Lower leg skin (tissue), 3 donors: Measurements from ENCODE around the gene SPATC1L.

ENCODE experiments used
- POLR2A ChIP-seq, 2 donors: fragments of 450-650 bp; IDR thresholded peaks; one replicate each; pipeline ENCODE4 v1.6.1; 2016 to 2017; ENCODE audit warnings: antibody characterized with exemption in 2 of 2, mild to moderate bottlenecking in 1 of 2, moderate library complexity in 1 of 2
- TF ChIP-seq, protein P1 (sequence below), 3 donors: fragments of 450-650 bp; IDR thresholded peaks; one replicate each; pipeline ENCODE4 v1.5.1; 2016; ENCODE audit warnings: antibody characterized with exemption in 3 of 3, mild to moderate bottlenecking in 3 of 3, moderate library complexity in 2 of 3

DNA sequence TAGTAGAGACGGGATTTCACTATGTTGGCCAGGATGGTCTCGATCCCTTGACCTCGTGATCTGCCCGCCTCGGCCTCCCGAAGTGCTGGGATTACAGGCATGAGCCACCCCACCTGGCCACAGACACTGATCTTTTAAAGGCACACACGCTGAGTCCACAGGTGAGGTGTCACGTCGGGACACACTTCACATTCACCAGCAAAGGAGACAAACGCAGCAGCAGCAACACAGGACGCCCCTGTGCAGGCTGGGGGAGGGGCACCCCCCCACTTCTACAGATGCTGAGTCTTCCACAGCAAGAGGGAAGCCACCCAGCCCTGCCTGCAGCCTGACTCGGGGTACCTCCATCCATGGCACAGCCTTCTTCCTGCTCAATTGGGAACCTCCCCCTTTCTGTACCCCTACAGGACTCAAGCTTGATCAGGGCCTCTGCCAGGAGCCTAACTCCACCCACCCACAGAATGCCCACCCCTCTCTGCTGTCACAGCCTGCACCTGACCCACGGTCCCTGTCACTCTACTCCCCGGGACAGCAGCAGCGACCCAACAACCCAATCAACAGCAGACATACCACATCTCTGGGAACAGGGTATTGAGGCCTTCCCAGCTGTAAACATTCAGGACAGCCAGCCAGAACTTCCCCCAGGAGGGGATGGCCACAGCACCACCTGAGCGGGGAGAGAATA lies 34.8 kb upstream of the SPATC1L start:
- TF ChIP-seq, protein P1, sequence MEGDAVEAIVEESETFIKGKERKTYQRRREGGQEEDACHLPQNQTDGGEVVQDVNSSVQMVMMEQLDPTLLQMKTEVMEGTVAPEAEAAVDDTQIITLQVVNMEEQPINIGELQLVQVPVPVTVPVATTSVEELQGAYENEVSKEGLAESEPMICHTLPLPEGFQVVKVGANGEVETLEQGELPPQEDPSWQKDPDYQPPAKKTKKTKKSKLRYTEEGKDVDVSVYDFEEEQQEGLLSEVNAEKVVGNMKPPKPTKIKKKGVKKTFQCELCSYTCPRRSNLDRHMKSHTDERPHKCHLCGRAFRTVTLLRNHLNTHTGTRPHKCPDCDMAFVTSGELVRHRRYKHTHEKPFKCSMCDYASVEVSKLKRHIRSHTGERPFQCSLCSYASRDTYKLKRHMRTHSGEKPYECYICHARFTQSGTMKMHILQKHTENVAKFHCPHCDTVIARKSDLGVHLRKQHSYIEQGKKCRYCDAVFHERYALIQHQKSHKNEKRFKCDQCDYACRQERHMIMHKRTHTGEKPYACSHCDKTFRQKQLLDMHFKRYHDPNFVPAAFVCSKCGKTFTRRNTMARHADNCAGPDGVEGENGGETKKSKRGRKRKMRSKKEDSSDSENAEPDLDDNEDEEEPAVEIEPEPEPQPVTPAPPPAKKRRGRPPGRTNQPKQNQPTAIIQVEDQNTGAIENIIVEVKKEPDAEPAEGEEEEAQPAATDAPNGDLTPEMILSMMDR (IDR thresholded peaks at IDR 0.05), result no peak
- no peak for TF ChIP-seq POLR2A (IDR thresholded peaks at IDR 0.05)
